H1 (cell line): Measurements from ENCODE around the gene LEMD1. TPM values are rescaled to one million over a fixed set of nuclear protein-coding genes. Genes with fewer than 3 reads are reported as not detected.

Experiments
- CTCF ChIA-PET: fragments of 300-600 bp; sonication (Branson Sonifier 250); formaldehyde crosslinking; loops from one replicate; lab custom pipeline; 2021; ENCODE audit not compliant: partially characterized antibody; lab: Charles Lee
- POLR2A ChIA-PET: fragments of 300-600 bp; sonication (Branson Sonifier 250); formaldehyde crosslinking; loops from one replicate; lab custom pipeline; 2021; ENCODE audit warnings: inconsistent platforms; ENCODE audit not compliant: partially characterized antibody; lab: Charles Lee
- DNase-seq, 2 experiments: peaks; one replicate each; pipeline versions ENCODE4 v3.0.0 to v3.0.0-alpha.2; 2010 to 2022; ENCODE audit warnings: low spot score in 2 of 2, low read depth in 1 of 2, mixed read lengths in 1 of 2
- FAIRE-seq: peaks from 2 replicates; lab custom pipeline; 2011; peaks lifted over from hg19 to GRCh38; lab: Jason Lieb, UNC
- H2AFZ ChIP-seq: 2 replicates; pipeline ENCODE4 v1.8.1; 2012; ENCODE audit warnings: low read length, inconsistent platforms
- H2AK5ac ChIP-seq: 2 replicates; pipeline ENCODE4 v1.6.1; 2013; ENCODE audit warnings: low read depth, low read length
- H2BK120ac ChIP-seq: replicated peaks from 2 replicates; pipeline ENCODE3; 2013; ENCODE audit warnings: low read depth, low read length, inconsistent platforms
- H2BK12ac ChIP-seq: 2 replicates; pipeline ENCODE4 v1.6.1; 2013; ENCODE audit warnings: low read depth, low read length
- H2BK15ac ChIP-seq: 2 replicates; pipeline ENCODE4 v1.6.1; 2013; ENCODE audit warnings: low read length
- H2BK20ac ChIP-seq: 2 replicates; pipeline ENCODE4 v1.6.1; 2013; ENCODE audit warnings: low read length
- H2BK5ac ChIP-seq: 2 replicates; pipeline ENCODE4 v1.6.1; 2013; ENCODE audit warnings: low read depth, low read length
- H3K14ac ChIP-seq: 2 replicates; pipeline ENCODE4 v1.6.1; 2013; ENCODE audit warnings: inconsistent platforms; ENCODE audit not compliant: insufficient read length
- H3K18ac ChIP-seq: 2 replicates; pipeline ENCODE4 v1.6.1; 2013; ENCODE audit warnings: low read length; ENCODE audit errors: extremely low read depth
- H3K23ac ChIP-seq: 2 replicates; pipeline ENCODE4 v1.6.1; 2013; ENCODE audit warnings: inconsistent platforms; ENCODE audit not compliant: insufficient read length
- H3K23me2 ChIP-seq: 2 replicates; pipeline ENCODE4 v1.6.1; 2013; ENCODE audit warnings: low read depth, low read length
- H3K27ac ChIP-seq: 2 replicates; pipeline ENCODE4 v1.6.1; 2011; ENCODE audit warnings: low read depth, low read length, inconsistent platforms
- H3K27me3 ChIP-seq, 4 experiments: replicated peaks in 1 of 4; 1 replicate in 1 of 4; 2 replicates in 3 of 4; pipeline versions ENCODE4 v1.6.1 to v1.8.1; 2011 to 2013; ENCODE audit warnings: low read length in 3 of 4, mild to moderate bottlenecking in 3 of 4, inconsistent platforms in 2 of 4, mixed read lengths in 2 of 4, moderate library complexity in 1 of 4; ENCODE audit not compliant: control insufficient read depth in 3 of 4, insufficient read depth in 3 of 4; ENCODE audit errors: extremely low read depth in 1 of 4
- H3K36me3 ChIP-seq, 4 experiments: 2 replicates each; pipeline versions ENCODE4 v1.6.1 to v1.8.1; 2011 to 2013; ENCODE audit warnings: mild to moderate bottlenecking in 4 of 4, low read length in 3 of 4, moderate library complexity in 2 of 4, control low read depth in 1 of 4, inconsistent platforms in 1 of 4; ENCODE audit not compliant: insufficient read depth in 4 of 4, control insufficient read depth in 2 of 4
- H3K4ac ChIP-seq: replicated peaks from 2 replicates; pipeline ENCODE3; 2013; ENCODE audit warnings: low read length, low read depth, mixed read lengths, inconsistent platforms; ENCODE audit not compliant: insufficient read length
- H3K4me1 ChIP-seq, 4 experiments: replicated peaks in 1 of 4; 1 replicate in 1 of 4; 2 replicates in 3 of 4; pipeline versions ENCODE4 v1.6.1 to v1.8.1; 2011 to 2013; ENCODE audit warnings: low read length in 3 of 4, inconsistent platforms in 2 of 4, mixed read lengths in 1 of 4; ENCODE audit not compliant: insufficient read depth in 4 of 4, control insufficient read depth in 3 of 4
- H3K4me2 ChIP-seq, 2 experiments: 2 replicates each; pipeline versions ENCODE4 v1.6.1 to v1.8.1; 2011 to 2013; ENCODE audit warnings: low read depth in 2 of 2, low read length in 2 of 2, control low read depth in 1 of 2, inconsistent platforms in 1 of 2, mild to moderate bottlenecking in 1 of 2; ENCODE audit not compliant: insufficient read depth in 1 of 2
- H3K4me3 ChIP-seq, 4 experiments: fragments of 200-600, 300-600 bp in 1 of 4; sonication (generic), shearing (Covaris generic), sonication (Bioruptor Twin) in 1 of 4; 2 replicates each; pipeline versions ENCODE4 v1.5.1 to v1.8.1; 2011 to 2016; ENCODE audit warnings: low read length in 4 of 4, low read depth in 3 of 4, control low read depth in 2 of 4, inconsistent platforms in 2 of 4, mild to moderate bottlenecking in 2 of 4, mixed read lengths in 1 of 4, moderate library complexity in 1 of 4; ENCODE audit not compliant: insufficient read depth in 2 of 4; ENCODE audit errors: extremely low read depth in 1 of 4
- H3K56ac ChIP-seq: replicated peaks from 2 replicates; pipeline ENCODE3; 2013; ENCODE audit warnings: low read depth, mild to moderate bottlenecking, mixed read lengths, low read length, inconsistent platforms; ENCODE audit not compliant: insufficient read length
- H3K79me1 ChIP-seq: 2 replicates; pipeline ENCODE4 v1.6.1; 2013; ENCODE audit warnings: low read depth, low read length, control low read depth
- H3K79me2 ChIP-seq, 2 experiments: 2 replicates each; pipeline versions ENCODE4 v1.6.1 to v1.8.1; 2012 to 2013; ENCODE audit warnings: low read length in 2 of 2, mild to moderate bottlenecking in 2 of 2, inconsistent platforms in 1 of 2; ENCODE audit not compliant: insufficient read depth in 2 of 2, control insufficient read depth in 1 of 2
- H3K9ac ChIP-seq, 4 experiments: replicated peaks in 1 of 4; 1 replicate in 1 of 4; 2 replicates in 3 of 4; pipeline versions ENCODE4 v1.6.1 to v1.8.1; 2011 to 2013; ENCODE audit warnings: low read depth in 3 of 4, low read length in 3 of 4, control low read depth in 2 of 4, mild to moderate bottlenecking in 2 of 4, moderate library complexity in 2 of 4, inconsistent platforms in 1 of 4; ENCODE audit errors: extremely low read depth in 1 of 4
- H3K9me3 ChIP-seq, 2 experiments: 2 replicates each; pipeline versions ENCODE4 v1.6.1 to v1.8.1; 2012 to 2013; ENCODE audit warnings: mild to moderate bottlenecking in 2 of 2, moderate library complexity in 2 of 2, control low read depth in 1 of 2, inconsistent platforms in 1 of 2, low read depth in 1 of 2, low read length in 1 of 2, mixed read lengths in 1 of 2; ENCODE audit not compliant: insufficient read depth in 2 of 2
- H4K20me1 ChIP-seq, 2 experiments: replicated peaks in 1 of 2; 2 replicates each; pipeline versions ENCODE3 to v1.8.1; 2011 to 2013; ENCODE audit warnings: inconsistent platforms in 2 of 2, low read length in 2 of 2, mild to moderate bottlenecking in 1 of 2; ENCODE audit not compliant: insufficient read depth in 2 of 2, control insufficient read depth in 1 of 2
- H4K5ac ChIP-seq: 2 replicates; pipeline ENCODE4 v1.6.1; 2013; ENCODE audit warnings: low read length, low read depth, mixed read lengths, inconsistent platforms; ENCODE audit not compliant: insufficient read length
- H4K8ac ChIP-seq: 2 replicates; pipeline ENCODE4 v1.8.0; 2013; ENCODE audit warnings: mild to moderate bottlenecking, moderate library complexity, low read length, inconsistent platforms; ENCODE audit not compliant: insufficient read depth; ENCODE audit errors: extremely low read depth
- H4K91ac ChIP-seq: replicated peaks from 2 replicates; pipeline ENCODE3; 2013; ENCODE audit warnings: low read length, mixed read lengths, inconsistent platforms; ENCODE audit not compliant: insufficient read length
- EGR1 ChIP-seq: IDR thresholded peaks from 2 replicates; pipeline ENCODE4 v1.6.1; 2011; ENCODE audit warnings: low read depth, low read length, borderline replicate concordance
- MAFK ChIP-seq: IDR thresholded peaks from 2 replicates; pipeline ENCODE4 v1.6.1; 2012; ENCODE audit warnings: low read depth, mild to moderate bottlenecking, improper control_type of control experiment, low read length
- SIX5 ChIP-seq: IDR thresholded peaks from 2 replicates; pipeline ENCODE4 v1.6.1; 2011; ENCODE audit warnings: mild to moderate bottlenecking, low read depth, low read length
- WGBS, 2 experiments: shearing (Covaris generic) in 1 of 2; methylation state at CpG; one replicate each; pipeline versions ENCODE4 v1.1.6 to v1.1.7; 2013 to 2015; ENCODE audit warnings: low lambda C conversion rate in 2 of 2, mixed read lengths in 2 of 2, inconsistent platforms in 1 of 2, low coverage in 1 of 2, missing lambda C conversion rate in 1 of 2; ENCODE audit not compliant: insufficient replicate concordance in 2 of 2, insufficient coverage in 1 of 2, insufficient read length in 1 of 2; ENCODE audit errors: extremely low coverage in 1 of 2, missing lambda C conversion rate in 1 of 2; 5-methylcytosine and 5-hydroxymethylcytosine counted together
- polyA plus RNA-seq, 7 experiments: library from polyadenylated mRNA; depleted of rRNA in 3 of 7; stranded (reverse) in 5 of 7; unstranded in 2 of 7; fragments of >200 nt in 5 of 7; fragments of 200-250 nt in 2 of 7; gene quantifications; 1 replicate in 5 of 7; 2 replicates in 1 of 7; 4 replicates in 1 of 7; pipeline versions ENCODE4 v1.2.1 to v1.2.3, GENCODE V29; 2011 to 2013; ENCODE audit warnings: missing spikeins in 2 of 7, mixed read lengths in 2 of 7
- total RNA-seq: library from RNA; stranded (reverse); fragmentation: NEBNext Ultra II Directional; extraction: Animal tissue kit (Norgen Biotek cat#: 25700); gene quantifications from 2 replicates; pipeline ENCODE4 v1.2.1, GENCODE V29; 2021

LEMD1 gene
- total and polyA plus RNA-seq, 2 of the 8 experiments (the other 6 are each of a cell fraction or from before 2014, with no cell fraction given): 10.0 to 10.5 TPM

DNA sequence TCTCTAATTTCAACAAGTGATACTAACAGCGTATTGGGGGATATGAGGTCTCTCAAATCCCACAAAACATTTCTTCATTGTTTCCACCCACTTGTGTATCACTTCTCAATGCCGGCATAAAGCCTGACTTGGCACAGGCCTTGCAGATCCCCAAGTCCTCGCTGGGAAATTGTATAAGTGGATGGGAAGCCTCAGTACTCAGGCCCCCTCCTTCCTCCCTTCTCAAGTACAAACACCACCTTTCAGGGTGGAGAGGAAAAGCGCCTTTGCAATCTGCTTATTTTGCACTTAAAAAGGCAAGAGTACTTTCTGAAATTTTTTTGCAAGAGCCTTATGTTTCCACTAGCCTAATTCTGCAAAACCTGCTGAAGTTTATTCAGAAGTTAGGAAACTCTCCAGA is 39.3 kb downstream of the LEMD1 start:
- Histone ChIP-seq H3K23me2 (no peaks in the 10 kb centered on the region), H3K9ac (no peak overlapping the region), H2BK5ac (no peak overlapping the region), H2BK12ac (no peak overlapping the region), H3K18ac (no peak overlapping the region), H3K79me1 (no peaks in the 10 kb centered on the region), H4K8ac (no peak overlapping the region), H3K36me3 (no peaks in the 10 kb centered on the region), H2AFZ (no peak overlapping the region), H3K23ac (no peak overlapping the region), H2BK120ac (no peak overlapping the region), H3K27me3 (no peaks in the 10 kb centered on the region), H3K4me3 (no peak overlapping the region), H3K27ac (no peak overlapping the region), H3K14ac (no peak overlapping the region), H4K5ac (no peak overlapping the region), H2BK20ac (no peak overlapping the region), H3K79me2 (no peaks in the 10 kb centered on the region), H2AK5ac (no peak overlapping the region), H3K4ac (no peak overlapping the region), H3K56ac (no peak overlapping the region), H4K91ac (no peak overlapping the region), H3K4me2 (no peak overlapping the region), H3K4me1 (peaks cover 0 to 3% (median 0%) of the 10 kb centered on the region in 4 experiments; a peak in 1 of 7 replicates), H3K9me3 (no peaks in the 10 kb centered on the region), H2BK15ac (no peak overlapping the region), H4K20me1 (no peaks in the 10 kb centered on the region)
- CTCF ChIA-PET: interaction anchor here (0.7 to 10.6 kb wide), 10 partner anchors 14 to 142 kb away, joined by 3 to 76 read pairs (median 4); no protein-coding TSS in a partner anchor
- FAIRE-seq: no peak
- POLR2A ChIA-PET: interaction anchor here (1.2 kb wide), 1 partner anchor 34 kb away, joined by 3 read pairs; no protein-coding TSS in a partner anchor
- TF ChIP-seq EGR1 (no peak), MAFK (no peak), SIX5 (no peak)
- peak in 1 of 2 experiments; percentile 44 for DNase-seq
- 77% methylated on average over 4 of the region's 4 CpGs; no CpG with 5 or more reads in 1 of the 2 experiments for WGBS, 2 experiments
